CD4-positive, alpha-beta T cell treated with Interleukin-10 for 1 hour (primary cell): ENCODE data around the gene HOXC6.

Experiments used
- DNase-seq: peaks from one replicate; pipeline ENCODE4 v3.0.0-alpha.2; 2020

HOXC6 gene

GRCh38 chr12:54016478-54016964, 11.7 kb upstream of the HOXC6 start:
- no peak for DNase-seq

GRCh38 chr12:54017027-54017788, 11.0 kb upstream of the HOXC6 start:
- no peak for DNase-seq

- DNase-seq: peak; percentile 83
These were observed 10.3 kb upstream of the HOXC6 start for GRCh38 chr12:54017878-54018467.

- DNase-seq: no peak
These were observed 9.7 kb upstream of the HOXC6 start for GRCh38 chr12:54018468-54018984.

GRCh38 chr12:54019091-54019811, 9.0 kb upstream of the HOXC6 start:
- no peak for DNase-seq

GRCh38 chr12:54019924-54020590, 8.2 kb upstream of the HOXC6 start:
- DNase-seq: no peak

- no peak for DNase-seq
These were observed 7.4 kb upstream of the HOXC6 start for GRCh38 chr12:54020591-54021405.

GRCh38 chr12:54021432-54022013, 6.7 kb upstream of the HOXC6 start:
- DNase-seq: no peak

- no peak for DNase-seq
These were observed 5.0 kb upstream of the HOXC6 start for GRCh38 chr12:54022960-54023884.

- DNase-seq: no peak
These were observed 4.1 kb upstream of the HOXC6 start for GRCh38 chr12:54024127-54024526.

- DNase-seq: no peak
These were observed 3.5 kb upstream of the HOXC6 start for GRCh38 chr12:54024581-54025305.

GRCh38 chr12:54025499-54026405, 2.5 kb upstream of the HOXC6 start:
- DNase-seq: no peak

- DNase-seq: no peak
These were observed 1.4 kb upstream of the HOXC6 start for GRCh38 chr12:54026640-54027441.

GRCh38 chr12:54027442-54027786, 826 bp upstream of the HOXC6 start:
- DNase-seq: no peak

GRCh38 chr12:54029529-54030441, 1.5 kb downstream of the HOXC6 start:
- no peak for DNase-seq

- no peak for DNase-seq
These were observed 2.2 kb downstream of the HOXC6 start for GRCh38 chr12:54030442-54030801.

GRCh38 chr12:54030889-54031471, 2.7 kb downstream of the HOXC6 start:
- no peak for DNase-seq
